Activated T-helper 1 cell treated with anti-CD3 and anti-CD28 coated beads, Interleukin-2, amount 50 U/mL, for 16 hours (primary cell): Measurements from ENCODE around the gene KCNJ11.

Experiments
- DNase-seq, 2 donors: peaks; one replicate each; pipeline ENCODE4 v3.0.0-alpha.2; 2020; ENCODE audit warnings: low read depth in 1 of 2, low spot score in 1 of 2

Gene KCNJ11

GRCh38 chr11:17408641-17409040 is 20.2 kb upstream of the KCNJ11 start:
- DNase-seq = no peak

- no peak for DNase-seq
Observed at GRCh38 chr11:17408026-17408425, 19.6 kb upstream of the KCNJ11 start.

- no peak for DNase-seq
Observed at GRCh38 chr11:17407575-17407974, 19.1 kb upstream of the KCNJ11 start.

- no peak for DNase-seq
Observed at GRCh38 chr11:17406818-17407149, 18.3 kb upstream of the KCNJ11 start.

GRCh38 chr11:17406082-17406817 is 17.8 kb upstream of the KCNJ11 start:
- DNase-seq = no peak

- DNase-seq = no peak
Observed at GRCh38 chr11:17405232-17406005, 17.0 kb upstream of the KCNJ11 start.

- no peak for DNase-seq
Observed at GRCh38 chr11:17403980-17404759, 15.7 kb upstream of the KCNJ11 start.

GRCh38 chr11:17402486-17402885 is 14.0 kb upstream of the KCNJ11 start:
- DNase-seq = no peak

GRCh38 chr11:17401841-17402240 is 13.4 kb upstream of the KCNJ11 start:
- DNase-seq = no peak

GRCh38 chr11:17401316-17401715 is 12.9 kb upstream of the KCNJ11 start:
- DNase-seq = no peak

GRCh38 chr11:17400048-17400775 is 11.8 kb upstream of the KCNJ11 start:
- DNase-seq = no peak

- DNase-seq = no peak
Observed at GRCh38 chr11:17399236-17399635, 10.8 kb upstream of the KCNJ11 start.

- DNase-seq = no peak
Observed at GRCh38 chr11:17397311-17398002, 9.0 kb upstream of the KCNJ11 start.

- DNase-seq = no peak
Observed at GRCh38 chr11:17396598-17397310, 8.3 kb upstream of the KCNJ11 start.

- no peak for DNase-seq
Observed at GRCh38 chr11:17395978-17396377, 7.5 kb upstream of the KCNJ11 start.

- DNase-seq = no peak
Observed at GRCh38 chr11:17395554-17395961, 7.1 kb upstream of the KCNJ11 start.

- no peak for DNase-seq
Observed at GRCh38 chr11:17394743-17395390, 6.4 kb upstream of the KCNJ11 start.

GRCh38 chr11:17393472-17393871 is 5.0 kb upstream of the KCNJ11 start:
- no peak for DNase-seq

- no peak for DNase-seq
Observed at GRCh38 chr11:17392872-17393271, 4.4 kb upstream of the KCNJ11 start.
